H1 (cell line): ENCODE measurements around the gene UBTD2.

Experiments used
- POLR2A ChIP-seq, 2 experiments: IDR thresholded peaks; 1 replicate in 1 of 2; 2 replicates in 1 of 2; pipeline ENCODE4 v1.6.1; 2011; ENCODE audit warnings: low read depth in 2 of 2, low read length in 2 of 2, mild to moderate bottlenecking in 2 of 2; ENCODE audit errors: control extremely low read depth in 1 of 2
- POLR2AphosphoS5 ChIP-seq: IDR thresholded peaks from 2 replicates; pipeline ENCODE4 v1.6.1; 2011; ENCODE audit warnings: low read depth, low read length
- TF ChIP-seq, protein P1 (sequence below), 3 experiments: IDR thresholded peaks; 1 replicate in 2 of 3; 2 replicates in 1 of 3; pipeline versions ENCODE4 v1.5.1 to v1.6.1; 2011; ENCODE audit warnings: low read length in 3 of 3, mild to moderate bottlenecking in 3 of 3, inconsistent platforms in 2 of 3, low read depth in 1 of 3, moderate library complexity in 1 of 3; ENCODE audit not compliant: insufficient read depth in 1 of 3; ENCODE audit errors: control extremely low read depth in 1 of 3
- TF ChIP-seq, protein P2 (sequence below): IDR thresholded peaks from 2 replicates; pipeline ENCODE4 v1.6.1; 2012; ENCODE audit warnings: low read length, inconsistent platforms

DNA sequence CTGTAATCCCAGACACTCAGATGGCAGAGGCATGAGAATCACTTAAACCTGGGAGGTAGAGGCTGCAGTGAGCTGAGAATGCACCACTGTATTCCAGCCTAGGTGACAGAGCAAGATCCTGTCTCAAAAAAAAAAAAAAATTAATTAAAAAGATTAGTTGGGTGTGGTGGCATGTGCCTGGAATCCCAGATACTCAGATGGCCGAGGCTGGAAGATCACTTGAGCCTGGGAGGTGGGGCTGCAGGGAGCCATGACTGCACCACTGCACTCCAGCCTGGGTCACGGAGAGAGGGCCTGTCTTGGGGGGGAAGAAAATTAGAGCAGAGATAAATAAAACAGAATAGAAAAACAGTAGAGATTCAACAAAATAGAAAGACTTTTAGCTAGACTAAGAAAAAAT lies 34.9 kb downstream of the UBTD2 start:
- no peak for TF ChIP-seq POLR2AphosphoS5
- TF ChIP-seq POLR2A (IDR thresholded peaks at IDR 0.05; ENCODE audit: control extremely low read depth in 1 of 2, low read depth in 2 of 2, low read length in 2 of 2) = no peak
- TF ChIP-seq, protein P1, sequence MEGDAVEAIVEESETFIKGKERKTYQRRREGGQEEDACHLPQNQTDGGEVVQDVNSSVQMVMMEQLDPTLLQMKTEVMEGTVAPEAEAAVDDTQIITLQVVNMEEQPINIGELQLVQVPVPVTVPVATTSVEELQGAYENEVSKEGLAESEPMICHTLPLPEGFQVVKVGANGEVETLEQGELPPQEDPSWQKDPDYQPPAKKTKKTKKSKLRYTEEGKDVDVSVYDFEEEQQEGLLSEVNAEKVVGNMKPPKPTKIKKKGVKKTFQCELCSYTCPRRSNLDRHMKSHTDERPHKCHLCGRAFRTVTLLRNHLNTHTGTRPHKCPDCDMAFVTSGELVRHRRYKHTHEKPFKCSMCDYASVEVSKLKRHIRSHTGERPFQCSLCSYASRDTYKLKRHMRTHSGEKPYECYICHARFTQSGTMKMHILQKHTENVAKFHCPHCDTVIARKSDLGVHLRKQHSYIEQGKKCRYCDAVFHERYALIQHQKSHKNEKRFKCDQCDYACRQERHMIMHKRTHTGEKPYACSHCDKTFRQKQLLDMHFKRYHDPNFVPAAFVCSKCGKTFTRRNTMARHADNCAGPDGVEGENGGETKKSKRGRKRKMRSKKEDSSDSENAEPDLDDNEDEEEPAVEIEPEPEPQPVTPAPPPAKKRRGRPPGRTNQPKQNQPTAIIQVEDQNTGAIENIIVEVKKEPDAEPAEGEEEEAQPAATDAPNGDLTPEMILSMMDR (IDR thresholded peaks at IDR 0.05; ENCODE audit: control extremely low read depth in 1 of 3, insufficient read depth in 1 of 3, low read depth in 1 of 3, low read length in 3 of 3) = no peak
- TF ChIP-seq, protein P2, sequence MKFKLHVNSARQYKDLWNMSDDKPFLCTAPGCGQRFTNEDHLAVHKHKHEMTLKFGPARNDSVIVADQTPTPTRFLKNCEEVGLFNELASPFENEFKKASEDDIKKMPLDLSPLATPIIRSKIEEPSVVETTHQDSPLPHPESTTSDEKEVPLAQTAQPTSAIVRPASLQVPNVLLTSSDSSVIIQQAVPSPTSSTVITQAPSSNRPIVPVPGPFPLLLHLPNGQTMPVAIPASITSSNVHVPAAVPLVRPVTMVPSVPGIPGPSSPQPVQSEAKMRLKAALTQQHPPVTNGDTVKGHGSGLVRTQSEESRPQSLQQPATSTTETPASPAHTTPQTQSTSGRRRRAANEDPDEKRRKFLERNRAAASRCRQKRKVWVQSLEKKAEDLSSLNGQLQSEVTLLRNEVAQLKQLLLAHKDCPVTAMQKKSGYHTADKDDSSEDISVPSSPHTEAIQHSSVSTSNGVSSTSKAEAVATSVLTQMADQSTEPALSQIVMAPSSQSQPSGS = no peak
